Activated T-cell treated with anti-CD3 and anti-CD28 coated beads, Interleukin-2, amount 50 U/mL, for 72 hours (primary cell): ENCODE data around the gene RPTOR. TPM values are rescaled to one million over a fixed set of nuclear protein-coding genes. Genes with fewer than 3 reads are reported as not detected.

Source experiments
- ATAC-seq, 2 donors: fragments of 150-1000 bp; cut with Tn5 transposase; replicated peaks in 1 of 2; 2 replicates each; pipeline ENCODE4 v1.10.0; 2021; ENCODE audit warnings: moderate library complexity in 2 of 2, mild to moderate bottlenecking in 1 of 2
- DNase-seq, 2 donors: peaks; one replicate each; pipeline ENCODE4 v3.0.0; 2021 to 2022; ENCODE audit warnings: mixed read lengths in 1 of 2
- H3K27ac Mint-ChIP-seq: one replicate; pipeline ENCODE4 v1.8.0; 2022; ENCODE audit warnings: mild to moderate bottlenecking, moderate library complexity, mixed read lengths
- H3K27me3 Mint-ChIP-seq: one replicate; pipeline ENCODE4 v1.8.0; 2022; ENCODE audit warnings: low read depth, mixed read lengths
- H3K36me3 Mint-ChIP-seq, 2 donors: one replicate each; pipeline ENCODE4 v1.8.0; 2022; ENCODE audit warnings: mixed read lengths in 2 of 2, mild to moderate bottlenecking in 1 of 2; ENCODE audit not compliant: insufficient read depth in 2 of 2
- H3K4me1 Mint-ChIP-seq: one replicate; pipeline ENCODE4 v1.8.0; 2022; ENCODE audit warnings: low read depth, mixed read lengths
- H3K4me3 Mint-ChIP-seq, 2 donors: one replicate each; pipeline ENCODE4 v1.8.0; 2022; ENCODE audit warnings: mild to moderate bottlenecking in 2 of 2, mixed read lengths in 2 of 2, moderate library complexity in 2 of 2
- H3K9me3 Mint-ChIP-seq, 2 donors: one replicate each; pipeline ENCODE4 v1.8.0; 2022; ENCODE audit warnings: mixed read lengths in 2 of 2
- total RNA-seq, 2 donors: library from RNA; stranded (reverse); gene quantifications; one replicate each; pipeline ENCODE4 v1.2.3, GENCODE V29; 2022

Gene RPTOR
- total RNA-seq, 2 donors from 2014 or later = 50.8 to 62.0 TPM

DNA sequence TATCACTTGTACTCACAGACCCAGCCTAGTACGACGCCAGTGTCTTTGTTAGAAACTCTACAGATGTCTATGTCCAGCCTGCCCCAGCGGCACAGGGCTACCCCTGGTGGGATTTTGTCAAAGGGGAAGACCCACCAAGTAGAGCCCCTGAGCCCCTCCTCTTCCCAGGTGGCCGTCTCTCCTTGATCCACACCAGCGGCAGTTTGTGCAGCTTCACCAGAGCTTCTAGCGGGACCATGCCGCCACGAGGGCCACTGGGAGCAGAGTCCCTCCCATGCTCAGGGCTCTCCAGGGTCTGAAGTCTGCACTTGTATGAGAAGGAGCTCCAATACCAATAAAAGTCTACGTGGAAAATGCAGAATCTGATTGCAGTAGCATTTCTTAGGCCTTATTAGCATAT is 157.1 kb downstream of the RPTOR start:
- no peak overlapping the region for H3K27ac Mint-ChIP-seq
- H3K4me3 Mint-ChIP-seq = no peak overlapping the region
- H3K4me1 Mint-ChIP-seq = peaks cover 65% of the 10 kb centered on the region
- no peak for ATAC-seq
- no peak for DNase-seq
- H3K9me3 Mint-ChIP-seq = peaks cover 8 to 10% of the 10 kb centered on the region in 2 donors
- H3K36me3 Mint-ChIP-seq = peaks cover 7 to 9% of the 10 kb centered on the region in 2 donors
- no peaks in the 10 kb centered on the region for H3K27me3 Mint-ChIP-seq

DNA sequence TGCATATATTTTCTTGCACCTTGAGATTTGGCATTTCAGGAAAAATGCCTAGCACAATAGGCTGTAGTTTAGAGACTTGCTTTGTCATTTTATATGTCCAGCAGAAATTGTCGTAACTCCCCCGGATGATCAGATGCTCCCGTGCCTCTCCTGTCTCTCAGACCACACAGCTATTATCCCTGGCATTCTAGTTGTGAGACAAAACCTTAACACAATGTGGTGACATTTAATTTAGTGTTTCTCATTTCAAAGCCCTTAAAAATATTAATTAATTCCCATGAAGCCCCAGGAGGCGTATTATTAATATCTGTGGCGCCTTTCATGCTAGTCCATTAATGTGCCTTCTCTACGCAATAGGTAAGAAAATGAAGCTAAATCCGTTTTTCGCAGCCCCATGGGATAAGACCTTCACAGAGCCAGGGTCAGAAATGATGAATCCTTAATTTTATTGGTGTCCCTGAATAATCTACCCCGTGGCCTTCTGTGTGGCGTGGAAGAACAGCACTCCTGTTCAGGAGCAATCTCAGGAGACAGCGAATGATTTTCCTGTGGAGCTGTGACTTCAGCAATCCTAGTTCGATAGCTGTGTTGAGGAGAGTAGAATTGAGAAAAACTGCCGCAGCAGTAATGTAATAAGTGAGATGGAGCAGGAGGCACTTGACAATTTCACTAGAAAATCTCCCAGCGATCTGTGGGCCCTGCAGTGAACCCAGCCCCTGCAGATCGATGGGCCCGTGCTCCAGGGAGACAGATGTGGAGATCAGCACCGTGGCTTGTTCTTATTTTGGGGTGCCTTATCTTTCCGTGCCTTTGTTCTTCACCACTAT is 157.9 kb downstream of the RPTOR start:
- H3K9me3 Mint-ChIP-seq = peaks cover 8 to 10% of the 10 kb centered on the region in 2 donors
- peaks cover 58% of the 10 kb centered on the region for H3K4me1 Mint-ChIP-seq

DNA sequence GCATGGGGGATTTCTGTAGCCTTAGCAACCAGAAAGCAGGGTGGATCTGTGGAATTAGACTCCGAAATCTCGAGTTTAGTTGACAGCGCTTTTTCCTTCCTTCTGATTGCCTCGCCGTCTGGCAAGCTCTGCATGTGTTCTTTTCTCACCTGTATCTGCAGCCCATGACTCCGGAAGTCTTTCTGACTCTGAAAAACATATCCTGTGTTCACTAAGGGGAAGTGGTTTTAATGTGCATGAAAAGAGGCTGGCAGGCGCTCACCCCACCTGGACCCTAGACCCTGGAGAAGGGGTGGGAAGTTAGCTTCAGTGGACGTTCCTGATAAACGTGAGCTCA is 158.5 kb downstream of the RPTOR start:
- Mint-ChIP-seq H3K27ac (no peak overlapping the region), H3K9me3 (peaks cover 8 to 10% of the 10 kb centered on the region in 2 donors), H3K4me1 (peaks cover 52% of the 10 kb centered on the region), H3K36me3 (peaks cover 7 to 9% of the 10 kb centered on the region in 2 donors), H3K4me3 (peak overlapping the region; percentile 6 to 53), H3K27me3 (no peaks in the 10 kb centered on the region)
- DNase-seq (peak in 1 of 2 donors; percentile 11), ATAC-seq (peak; percentile 51 to 66)

More for the DNA sequence above, 157.9 kb downstream of the RPTOR start:
- no peaks in the 10 kb centered on the region for H3K27me3 Mint-ChIP-seq
- peaks cover 7 to 9% of the 10 kb centered on the region in 2 donors for H3K36me3 Mint-ChIP-seq
- DNase-seq = no peak
- ATAC-seq = peak in 1 of 2 donors; percentile 7
- H3K27ac Mint-ChIP-seq = peak overlapping the region; percentile 7
- H3K4me3 Mint-ChIP-seq = peak overlapping the region in 1 of 2 donors; percentile 6

GRCh38 chr17:80704381-80704819 is 159.8 kb downstream of the RPTOR start:
- peaks cover 45% of the 10 kb centered on the region for H3K4me1 Mint-ChIP-seq
- H3K27ac Mint-ChIP-seq = peak overlapping the region; percentile 27
- H3K27me3 Mint-ChIP-seq = no peaks in the 10 kb centered on the region
- no peak for DNase-seq
- peaks cover 7 to 9% of the 10 kb centered on the region in 2 donors for H3K36me3 Mint-ChIP-seq
- peak in 1 of 2 donors; percentile 35 for ATAC-seq
- H3K4me3 Mint-ChIP-seq = peak overlapping the region; percentile 2 to 36
- peaks cover 8 to 10% of the 10 kb centered on the region in 2 donors for H3K9me3 Mint-ChIP-seq

- Mint-ChIP-seq H3K4me3 (no peak overlapping the region), H3K4me1 (peaks cover 45% of the 10 kb centered on the region)
Measured at GRCh38 chr17:80704894-80705293, 160.3 kb downstream of the RPTOR start.

DNA sequence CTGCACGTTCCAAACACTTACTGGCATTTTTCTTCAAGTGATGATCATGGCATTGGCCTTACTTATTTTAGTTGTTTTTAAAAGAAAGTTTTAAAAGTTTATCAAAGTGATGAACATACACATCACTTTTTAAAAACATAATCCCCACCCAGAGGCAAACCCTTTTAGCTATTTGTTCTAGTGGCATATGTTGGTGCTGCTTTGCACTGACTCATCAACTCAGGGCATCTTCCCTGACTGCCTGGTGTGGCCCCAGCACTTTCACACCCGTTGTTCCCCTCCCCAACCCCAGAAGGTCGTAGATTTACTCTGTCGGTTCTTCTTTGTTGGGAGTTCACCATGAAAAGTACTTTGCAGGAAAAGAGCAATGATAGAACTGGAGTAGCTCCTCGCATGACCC is 161.3 kb downstream of the RPTOR start:
- no peak for ATAC-seq
- H3K4me3 Mint-ChIP-seq = no peak overlapping the region
- H3K27me3 Mint-ChIP-seq = no peaks in the 10 kb centered on the region
- peaks cover 0 to 6% of the 10 kb centered on the region in 2 donors for H3K36me3 Mint-ChIP-seq
- H3K4me1 Mint-ChIP-seq = peaks cover 48% of the 10 kb centered on the region
- H3K27ac Mint-ChIP-seq = no peak overlapping the region
- H3K9me3 Mint-ChIP-seq = no peaks in the 10 kb centered on the region
- no peak for DNase-seq

More at GRCh38 chr17:80704894-80705293, 160.3 kb downstream of the RPTOR start:
- Mint-ChIP-seq H3K9me3 (peaks cover 6 to 8% of the 10 kb centered on the region in 2 donors), H3K36me3 (peaks cover 6 to 9% of the 10 kb centered on the region in 2 donors), H3K27me3 (no peaks in the 10 kb centered on the region), H3K27ac (peak overlapping the region; percentile 29)
- DNase-seq = no peak
- ATAC-seq = no peak

GRCh38 chr17:80706463-80706867 is 161.8 kb downstream of the RPTOR start:
- ATAC-seq = no peak
- peak overlapping the region; percentile 48 for H3K27ac Mint-ChIP-seq
- no peak for DNase-seq
- H3K4me3 Mint-ChIP-seq = no peak overlapping the region
- no peaks in the 10 kb centered on the region for H3K9me3 Mint-ChIP-seq
- H3K4me1 Mint-ChIP-seq = peaks cover 51% of the 10 kb centered on the region
- H3K36me3 Mint-ChIP-seq = peaks cover 0 to 6% of the 10 kb centered on the region in 2 donors
- H3K27me3 Mint-ChIP-seq = no peaks in the 10 kb centered on the region

DNA sequence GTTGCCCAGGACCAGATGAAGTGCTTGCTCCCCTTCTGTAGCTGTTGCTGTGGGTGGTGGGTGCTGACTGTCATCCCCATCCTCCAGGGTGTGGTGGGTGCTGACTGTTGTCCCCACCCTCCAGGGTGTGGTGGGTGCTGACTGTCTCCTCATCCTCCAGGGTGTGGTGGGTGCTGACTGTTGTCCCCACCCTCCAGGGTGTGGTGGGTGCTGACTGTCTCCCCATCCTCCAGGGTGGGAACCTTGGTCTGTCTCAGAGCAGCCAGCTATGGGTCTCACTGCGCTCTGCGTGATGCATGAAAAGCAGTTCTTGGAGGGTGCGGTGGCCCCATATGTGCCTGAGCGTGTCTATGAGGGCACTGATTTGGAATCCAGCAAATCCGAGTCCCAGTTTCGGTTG is 163.8 kb downstream of the RPTOR start:
- Mint-ChIP-seq H3K27me3 (no peaks in the 10 kb centered on the region), H3K9me3 (no peaks in the 10 kb centered on the region), H3K4me3 (no peak overlapping the region), H3K4me1 (peaks cover 37% of the 10 kb centered on the region), H3K36me3 (peaks cover 0 to 6% of the 10 kb centered on the region in 2 donors), H3K27ac (no peak overlapping the region)
- ATAC-seq (peak in 1 of 2 donors; percentile 17), DNase-seq (no peak)

GRCh38 chr17:80709090-80709695 is 164.6 kb downstream of the RPTOR start:
- Mint-ChIP-seq H3K4me1 (peaks cover 30% of the 10 kb centered on the region), H3K4me3 (no peak overlapping the region), H3K9me3 (no peaks in the 10 kb centered on the region), H3K36me3 (peaks cover 0 to 5% of the 10 kb centered on the region in 2 donors), H3K27me3 (no peaks in the 10 kb centered on the region), H3K27ac (no peak overlapping the region)
- ATAC-seq (no peak), DNase-seq (no peak)

DNA sequence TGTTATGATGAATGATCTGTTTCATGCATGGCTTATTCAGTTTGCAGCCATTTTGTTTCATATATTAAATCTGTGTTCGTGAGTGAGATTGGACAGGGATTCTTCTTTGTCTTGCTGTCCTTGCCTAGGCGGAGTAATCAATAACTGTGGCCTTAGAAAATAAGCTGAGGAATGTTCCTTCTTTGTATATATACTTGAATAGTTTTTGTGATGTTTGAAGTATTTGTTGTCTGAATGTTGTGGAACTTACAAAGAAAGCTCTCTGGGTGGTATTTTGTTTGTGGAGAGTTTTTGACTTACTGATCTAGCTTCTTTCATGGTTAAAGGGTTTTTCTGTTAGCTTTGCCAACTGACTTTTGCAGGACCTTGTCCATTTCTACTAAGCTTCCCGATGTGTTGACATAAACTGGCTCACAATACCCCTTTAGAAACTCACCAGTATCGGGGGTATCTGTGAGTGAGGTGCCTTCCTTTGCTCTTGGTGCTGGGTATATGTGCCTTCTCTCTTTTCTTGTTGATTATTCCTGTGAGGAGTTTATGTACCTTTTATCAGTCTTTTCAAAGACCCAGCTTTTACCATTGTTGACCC is 166.2 kb downstream of the RPTOR start:
- Mint-ChIP-seq H3K27me3 (no peaks in the 10 kb centered on the region), H3K36me3 (peaks cover 0 to 6% of the 10 kb centered on the region in 2 donors), H3K27ac (peak overlapping the region; percentile 71), H3K4me1 (peaks cover 16% of the 10 kb centered on the region), H3K4me3 (no peak overlapping the region), H3K9me3 (no peaks in the 10 kb centered on the region)
- ATAC-seq = no peak
- no peak for DNase-seq

DNA sequence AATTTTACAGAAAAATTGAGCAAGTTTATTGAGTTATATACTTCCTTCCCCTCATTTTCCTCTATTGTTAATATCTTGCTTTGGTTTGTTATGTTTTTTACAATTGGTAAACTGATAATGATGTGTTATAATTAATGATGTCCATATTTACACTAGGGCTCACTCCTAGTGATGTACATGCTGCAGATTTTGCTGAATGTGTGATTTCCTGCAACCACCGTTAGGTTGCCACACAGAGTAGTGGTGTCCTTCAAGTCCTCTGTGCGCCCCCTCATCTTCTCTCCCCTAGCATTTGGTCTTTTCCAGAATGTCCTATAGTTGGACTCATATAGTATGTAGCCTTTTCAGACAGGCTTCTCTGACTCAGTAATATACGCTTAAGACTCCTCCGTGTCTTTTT is 167.5 kb downstream of the RPTOR start:
- H3K9me3 Mint-ChIP-seq = no peaks in the 10 kb centered on the region
- peak overlapping the region in 1 of 2 donors; percentile 68 for H3K4me3 Mint-ChIP-seq
- ATAC-seq (no peak), DNase-seq (no peak)
- peaks cover 7% of the 10 kb centered on the region for H3K4me1 Mint-ChIP-seq
- H3K36me3 Mint-ChIP-seq = peaks cover 0 to 10% of the 10 kb centered on the region in 2 donors
- H3K27ac Mint-ChIP-seq = no peak overlapping the region
- H3K27me3 Mint-ChIP-seq = no peaks in the 10 kb centered on the region

DNA sequence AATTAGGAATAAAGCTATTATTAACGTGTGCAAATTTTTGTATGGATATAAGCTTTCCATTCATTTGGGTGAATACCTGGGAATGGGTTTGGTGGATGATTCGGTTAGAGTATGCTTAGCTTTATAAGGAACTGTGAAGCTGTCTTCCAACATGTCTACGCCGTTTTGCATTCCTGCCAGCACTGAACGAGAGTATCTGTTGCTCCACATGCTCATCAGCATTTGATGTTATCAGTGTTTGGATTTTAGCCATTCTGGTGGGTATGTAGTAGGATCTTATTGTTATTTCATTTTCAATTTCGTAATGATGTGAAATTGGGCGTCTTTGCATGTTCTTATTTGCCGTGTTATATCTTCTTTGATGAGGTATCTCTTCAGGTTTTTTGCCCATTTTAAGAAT is 168.0 kb downstream of the RPTOR start:
- Mint-ChIP-seq H3K4me3 (peak overlapping the region in 1 of 2 donors; percentile 68), H3K4me1 (peaks cover 12% of the 10 kb centered on the region), H3K27me3 (no peaks in the 10 kb centered on the region), H3K9me3 (no peaks in the 10 kb centered on the region), H3K36me3 (peaks cover 0 to 10% of the 10 kb centered on the region in 2 donors), H3K27ac (peak overlapping the region; percentile 93)
- ATAC-seq (no peak), DNase-seq (no peak)
